CD4-positive, alpha-beta memory T cell (primary cell): ENCODE measurements around the gene CASTOR1. TPM values are rescaled to one million over a fixed set of nuclear protein-coding genes. Genes with fewer than 3 reads are reported as not detected.

Source experiments
- CTCF ChIA-PET: fragments of 350-600 bp; sonication (Branson Sonifier 250); formaldehyde crosslinking; loops from one replicate; lab custom pipeline; 2021; ENCODE audit warnings: inconsistent platforms; ENCODE audit not compliant: partially characterized antibody; lab: Charles Lee
- POLR2A ChIA-PET: fragments of 350-600 bp; sonication (Branson Sonifier 250); formaldehyde crosslinking; loops from one replicate; lab custom pipeline; 2021; ENCODE audit not compliant: partially characterized antibody; lab: Charles Lee
- DNase-seq, 5 donors: peaks; one replicate each; pipeline versions ENCODE4 v3.0.0 to v3.0.0-alpha.2; 2020 to 2022; ENCODE audit warnings: mixed read lengths in 1 of 5
- H3K27ac ChIP-seq: one replicate; pipeline ENCODE4 v1.7.0; 2013; ENCODE audit warnings: low read depth, low read length
- H3K27me3 ChIP-seq: 2 replicates; pipeline ENCODE4 v1.7.0; 2013; ENCODE audit warnings: mild to moderate bottlenecking, low read length, moderate library complexity; ENCODE audit not compliant: insufficient read depth
- H3K36me3 ChIP-seq: 2 replicates; pipeline ENCODE4 v1.7.0; 2013; ENCODE audit warnings: mild to moderate bottlenecking, low read length, moderate library complexity; ENCODE audit not compliant: insufficient read depth
- H3K4me1 ChIP-seq: 2 replicates; pipeline ENCODE4 v1.7.0; 2013; ENCODE audit warnings: mild to moderate bottlenecking, low read length, moderate library complexity; ENCODE audit not compliant: insufficient read depth
- H3K4me3 ChIP-seq, 2 donors: one replicate each; pipeline ENCODE4 v1.7.0; 2013; ENCODE audit warnings: low read length in 2 of 2, mild to moderate bottlenecking in 1 of 2
- H3K9me3 ChIP-seq, 2 donors: one replicate each; pipeline ENCODE4 v1.7.0; 2013; ENCODE audit warnings: low read length in 2 of 2, control low read depth in 1 of 2; ENCODE audit not compliant: control insufficient read depth in 1 of 2
- H3K27ac Mint-ChIP-seq, 7 donors: one replicate each; pipeline ENCODE4 v1.8.0; 2020 to 2021; ENCODE audit warnings: mixed read lengths in 7 of 7, mild to moderate bottlenecking in 6 of 7, inconsistent platforms in 3 of 7, moderate library complexity in 3 of 7
- H3K27me3 Mint-ChIP-seq, 2 donors: one replicate each; pipeline ENCODE4 v1.8.0; 2020 to 2021; ENCODE audit warnings: mixed read lengths in 2 of 2
- H3K36me3 Mint-ChIP-seq, 2 donors: one replicate each; pipeline ENCODE4 v1.8.0; 2020 to 2021; ENCODE audit warnings: mixed read lengths in 2 of 2, inconsistent platforms in 1 of 2, mild to moderate bottlenecking in 1 of 2
- H3K4me1 Mint-ChIP-seq, 4 donors: one replicate each; pipeline ENCODE4 v1.8.0; 2020 to 2021; ENCODE audit warnings: mixed read lengths in 4 of 4, mild to moderate bottlenecking in 1 of 4
- H3K4me3 Mint-ChIP-seq, 8 donors: one replicate each; pipeline ENCODE4 v1.8.0; 2020 to 2021; ENCODE audit warnings: mixed read lengths in 8 of 8, mild to moderate bottlenecking in 7 of 8, moderate library complexity in 6 of 8, inconsistent platforms in 3 of 8
- H3K9me3 Mint-ChIP-seq, 8 donors: one replicate each; pipeline ENCODE4 v1.8.0; 2020 to 2021; ENCODE audit warnings: mixed read lengths in 8 of 8, mild to moderate bottlenecking in 5 of 8, inconsistent platforms in 3 of 8, moderate library complexity in 1 of 8
- intact Hi-C: fragments of 100-400 bp; cut with micrococcal nuclease; formaldehyde crosslinking; loops from one replicate; pipeline ENCODE4 v1.15.1; 2023
- polyA plus RNA-seq, 2 donors: library from polyadenylated mRNA; unstranded; fragments of 300-500 nt; fragmentation: Illumina TruSeq; gene quantifications; one replicate each; pipeline ENCODE4 v1.2.3, GENCODE V29; 2021
- total RNA-seq, 2 experiments: library from RNA; stranded (reverse); gene quantifications; one replicate each; pipeline ENCODE4 v1.2.3, GENCODE V29; 2021

CASTOR1 gene
- total and polyA plus RNA-seq, 4 experiments from 2014 or later: 11.3 to 17.5 (median 14.3) TPM

DNA sequence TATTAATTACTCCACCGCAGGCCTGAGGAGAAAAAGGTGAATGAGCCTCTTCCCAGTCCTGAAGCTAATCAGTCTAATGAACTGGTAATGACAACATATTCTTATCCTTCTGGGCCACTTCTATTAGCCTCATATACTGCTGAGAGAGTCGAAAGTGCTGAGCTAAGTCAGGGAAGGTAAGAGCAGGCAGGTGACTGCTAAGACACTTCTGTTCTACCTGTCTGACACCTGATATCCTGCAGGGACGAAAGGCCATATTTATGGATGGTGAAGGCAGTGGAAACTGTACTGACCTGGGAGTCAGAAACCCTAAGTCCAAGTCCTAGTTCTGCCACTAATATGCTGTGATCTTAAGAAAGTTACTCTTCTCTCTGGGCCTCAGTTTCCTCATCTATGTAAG lies 33.9 kb upstream of the CASTOR1 start:
- ChIA-PET CTCF (interaction anchor here (0.9 to 11.2 kb wide), 5 partner anchors 10 to 215 kb away, joined by 3 to 115 read pairs (median 4); partner anchors contain the start of gene CASTOR1), POLR2A (interaction anchor here (1.2 to 20.3 kb wide), 6 partner anchors 9 to 56 kb away, joined by 3 to 562 read pairs (median 42); partner anchors contain the start of genes CASTOR1, CCDC157 and SF3A1)
- peak overlapping the region; percentile 41 to 95 (median 93) for H3K4me3 Mint-ChIP-seq
- H3K27me3 Mint-ChIP-seq: no peaks in the 10 kb centered on the region
- H3K9me3 Mint-ChIP-seq: no peaks in the 10 kb centered on the region
- Histone ChIP-seq H3K4me1 (peaks cover 86% of the 10 kb centered on the region), H3K9me3 (no peaks in the 10 kb centered on the region), H3K27ac (no peak overlapping the region), H3K36me3 (peaks cover 17% of the 10 kb centered on the region), H3K27me3 (no peaks in the 10 kb centered on the region), H3K4me3 (no peak overlapping the region)
- DNase-seq: no peak
- peak overlapping the region; percentile 41 to 92 (median 74) for H3K27ac Mint-ChIP-seq
- peaks cover 66 to 89% (median 77%) of the 10 kb centered on the region in 4 donors for H3K4me1 Mint-ChIP-seq
- peaks cover 32 to 58% of the 10 kb centered on the region in 2 donors for H3K36me3 Mint-ChIP-seq
- intact Hi-C loops: no loop called here

DNA sequence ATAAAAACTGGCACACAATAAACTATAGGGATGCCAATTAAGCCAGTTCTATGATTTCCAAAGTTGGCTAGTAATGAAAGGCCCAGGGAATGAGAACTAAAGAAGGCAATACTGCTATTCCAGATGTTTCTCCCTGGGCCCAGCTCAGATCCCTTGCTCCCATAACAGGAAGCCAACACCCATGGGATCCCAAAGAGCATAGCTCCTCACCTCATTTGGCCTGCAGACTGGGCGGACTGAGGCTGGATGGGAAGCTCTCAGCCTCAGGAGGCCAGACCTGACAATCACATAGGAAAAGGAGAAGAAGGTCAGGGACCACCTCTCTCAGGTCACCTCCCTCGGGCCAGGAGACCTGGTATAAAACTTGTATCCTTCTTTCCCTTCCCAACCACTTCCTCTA lies 32.2 kb upstream of the CASTOR1 start:
- peaks cover 70 to 94% (median 82%) of the 10 kb centered on the region in 4 donors for H3K4me1 Mint-ChIP-seq
- no peaks in the 10 kb centered on the region for H3K27me3 Mint-ChIP-seq
- H3K9me3 ChIP-seq: no peaks in the 10 kb centered on the region
- no peak for DNase-seq
- H3K4me1 ChIP-seq: peaks cover 94% of the 10 kb centered on the region
- H3K4me3 Mint-ChIP-seq: peak overlapping the region in 6 of 8 donors; percentile 12 to 67 (median 50)
- no peaks in the 10 kb centered on the region for H3K9me3 Mint-ChIP-seq
- H3K27me3 ChIP-seq: no peaks in the 10 kb centered on the region
- POLR2A ChIA-PET: interaction anchor here (1.2 to 20.3 kb wide), 4 partner anchors 9 to 35 kb away, joined by 3 to 562 read pairs (median 124); partner anchors contain the start of genes CASTOR1, CCDC157 and SF3A1
- peaks cover 37 to 66% of the 10 kb centered on the region in 2 donors for H3K36me3 Mint-ChIP-seq
- H3K27ac Mint-ChIP-seq: peak overlapping the region; percentile 48 to 87 (median 84)
- CTCF ChIA-PET: interaction anchor here (0.7 to 1.0 kb wide), 2 partner anchors 19 to 33 kb away, joined by 3 to 5 read pairs; partner anchors contain the start of gene CASTOR1
- no peak overlapping the region for H3K4me3 ChIP-seq
- intact Hi-C loops: no loop called here
- H3K27ac ChIP-seq: no peak overlapping the region
- peaks cover 17% of the 10 kb centered on the region for H3K36me3 ChIP-seq

DNA sequence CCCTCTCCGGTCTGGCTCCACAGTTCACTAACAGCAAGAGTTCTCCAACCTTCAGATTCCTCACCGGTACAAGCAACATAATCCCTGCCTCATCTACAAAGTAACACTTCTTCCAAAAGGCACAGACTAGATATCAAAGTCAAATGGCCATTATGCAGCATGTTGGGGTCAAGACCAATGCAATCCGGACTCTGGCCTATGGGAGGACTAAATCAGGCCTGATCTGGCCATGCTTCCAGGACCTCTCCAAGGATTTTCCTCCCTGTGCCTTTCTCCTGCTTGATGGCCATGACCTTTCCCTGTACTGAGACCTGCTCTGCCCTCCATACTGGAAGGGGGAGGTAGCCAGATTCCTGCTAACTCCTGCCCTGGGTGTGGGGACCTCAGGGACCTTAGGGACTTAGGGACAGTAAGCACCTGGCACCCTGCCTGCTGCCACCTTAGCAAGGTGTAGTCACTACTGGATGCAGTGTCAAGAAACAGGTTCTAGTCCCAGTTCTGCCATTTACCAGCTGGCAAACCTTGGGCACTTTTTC lies 30.8 kb upstream of the CASTOR1 start:
- Histone ChIP-seq H3K27ac (peak overlapping the region; percentile 3), H3K36me3 (peaks cover 17% of the 10 kb centered on the region), H3K27me3 (no peaks in the 10 kb centered on the region), H3K9me3 (no peaks in the 10 kb centered on the region), H3K4me1 (peaks cover 100% of the 10 kb centered on the region), H3K4me3 (no peak overlapping the region)
- Mint-ChIP-seq H3K27me3 (no peaks in the 10 kb centered on the region), H3K4me1 (peaks cover 77 to 99% (median 87%) of the 10 kb centered on the region in 4 donors), H3K36me3 (peaks cover 45 to 68% of the 10 kb centered on the region in 2 donors), H3K9me3 (no peaks in the 10 kb centered on the region), H3K4me3 (peak overlapping the region in 4 of 8 donors; percentile 17 to 73 (median 61)), H3K27ac (peak overlapping the region; percentile 42 to 87 (median 79))
- CTCF ChIA-PET: interaction anchor here (1.4 to 19.0 kb wide), 3 partner anchors 13 to 65 kb away, joined by 4 to 218 read pairs (median 5); partner anchors contain the start of gene CASTOR1
- intact Hi-C loops: no loop called here
- POLR2A ChIA-PET: interaction anchor here (0.9 to 20.3 kb wide), 4 partner anchors 13 to 37 kb away, joined by 4 to 562 read pairs (median 124); partner anchors contain the start of genes CASTOR1, CCDC157 and SF3A1
- DNase-seq: no peak

DNA sequence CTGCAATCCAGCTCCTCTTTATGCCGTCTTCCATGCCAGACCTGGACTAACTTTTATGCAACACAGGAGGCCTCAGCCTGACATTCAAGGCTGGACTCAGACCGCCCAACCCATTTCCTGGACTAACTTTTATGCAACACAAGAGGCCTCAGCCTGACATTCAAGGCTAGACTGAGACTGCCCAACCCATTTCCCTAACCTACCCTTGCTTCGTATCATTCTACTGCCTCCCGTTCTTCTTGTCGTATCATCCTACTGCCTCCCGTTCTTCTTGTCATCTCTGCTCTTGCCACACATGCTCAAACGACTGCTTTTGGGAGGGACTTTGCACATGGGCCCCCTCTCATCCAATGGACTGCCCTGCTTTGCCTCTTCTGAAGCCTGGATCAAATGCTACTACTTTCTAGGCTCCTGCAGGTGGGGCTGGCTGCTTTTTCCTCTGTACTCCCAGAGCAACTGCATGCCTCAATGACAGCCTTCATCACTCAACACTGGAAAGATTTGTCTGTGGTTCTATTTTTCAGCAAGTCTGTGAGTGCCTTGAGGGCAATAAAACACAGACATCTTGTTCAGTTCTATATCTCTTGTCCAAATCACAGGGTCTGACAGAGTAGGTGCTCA lies 29.6 kb upstream of the CASTOR1 start:
- no peak overlapping the region for H3K4me3 ChIP-seq
- no peaks in the 10 kb centered on the region for H3K27me3 Mint-ChIP-seq
- no peak overlapping the region for H3K27ac ChIP-seq
- no peaks in the 10 kb centered on the region for H3K27me3 ChIP-seq
- POLR2A ChIA-PET: interaction anchor here (0.8 to 20.3 kb wide), 5 partner anchors 11 to 38 kb away, joined by 4 to 562 read pairs (median 56); partner anchors contain the start of genes CASTOR1, CCDC157 and SF3A1
- no peak for DNase-seq
- H3K4me1 ChIP-seq: peaks cover 100% of the 10 kb centered on the region
- H3K9me3 ChIP-seq: no peaks in the 10 kb centered on the region
- peaks cover 17% of the 10 kb centered on the region for H3K36me3 ChIP-seq
- peak overlapping the region; percentile 67 to 92 (median 90) for H3K27ac Mint-ChIP-seq
- H3K9me3 Mint-ChIP-seq: no peaks in the 10 kb centered on the region
- CTCF ChIA-PET: interaction anchor here (1.0 to 19.0 kb wide), 4 partner anchors 12 to 72 kb away, joined by 3 to 218 read pairs (median 4); partner anchors contain the start of gene CASTOR1
- peaks cover 74 to 99% (median 85%) of the 10 kb centered on the region in 4 donors for H3K4me1 Mint-ChIP-seq
- H3K4me3 Mint-ChIP-seq: peak overlapping the region in 7 of 8 donors; percentile 19 to 77 (median 67)
- H3K36me3 Mint-ChIP-seq: peaks cover 42 to 63% of the 10 kb centered on the region in 2 donors
- intact Hi-C loops: no loop called here

DNA sequence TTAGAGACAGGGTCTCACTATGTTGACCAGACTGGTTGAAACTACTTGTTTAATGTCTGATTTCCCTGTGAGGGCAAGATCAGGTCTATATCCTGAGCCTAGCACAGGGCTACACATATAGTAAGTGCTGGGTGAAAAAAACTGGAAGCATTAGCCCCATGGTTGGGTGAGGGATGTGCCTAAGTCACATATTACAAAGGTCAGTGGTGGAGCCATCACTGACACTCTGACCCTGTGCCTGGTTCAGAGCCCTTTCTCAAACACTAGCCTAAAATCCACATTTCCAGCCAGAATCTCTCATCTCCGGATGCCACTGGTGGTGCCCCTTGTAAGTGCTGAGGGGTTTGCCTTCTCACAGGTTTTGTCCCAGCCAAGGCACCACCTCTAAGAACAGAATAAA lies 28.5 kb upstream of the CASTOR1 start:
- Mint-ChIP-seq H3K4me3 (peak overlapping the region in 7 of 8 donors; percentile 6 to 77 (median 50)), H3K27ac (peak overlapping the region; percentile 31 to 91 (median 85)), H3K9me3 (no peaks in the 10 kb centered on the region), H3K36me3 (peaks cover 39 to 60% of the 10 kb centered on the region in 2 donors), H3K4me1 (peaks cover 73 to 99% (median 86%) of the 10 kb centered on the region in 4 donors), H3K27me3 (no peaks in the 10 kb centered on the region)
- Histone ChIP-seq H3K4me1 (peaks cover 99% of the 10 kb centered on the region), H3K27me3 (no peaks in the 10 kb centered on the region), H3K9me3 (no peaks in the 10 kb centered on the region), H3K27ac (no peak overlapping the region), H3K4me3 (no peak overlapping the region), H3K36me3 (peaks cover 17% of the 10 kb centered on the region)
- POLR2A ChIA-PET: interaction anchor here (0.8 to 20.6 kb wide), 5 partner anchors 4 to 106 kb away, joined by 4 to 562 read pairs (median 56); partner anchors contain the start of genes CASTOR1 and TBC1D10A
- intact Hi-C loops: no loop called here
- DNase-seq: no peak
- CTCF ChIA-PET: interaction anchor here (1.0 to 19.0 kb wide), 3 partner anchors 27 to 210 kb away, joined by 3 to 218 read pairs (median 8); partner anchors contain the start of gene CASTOR1

DNA sequence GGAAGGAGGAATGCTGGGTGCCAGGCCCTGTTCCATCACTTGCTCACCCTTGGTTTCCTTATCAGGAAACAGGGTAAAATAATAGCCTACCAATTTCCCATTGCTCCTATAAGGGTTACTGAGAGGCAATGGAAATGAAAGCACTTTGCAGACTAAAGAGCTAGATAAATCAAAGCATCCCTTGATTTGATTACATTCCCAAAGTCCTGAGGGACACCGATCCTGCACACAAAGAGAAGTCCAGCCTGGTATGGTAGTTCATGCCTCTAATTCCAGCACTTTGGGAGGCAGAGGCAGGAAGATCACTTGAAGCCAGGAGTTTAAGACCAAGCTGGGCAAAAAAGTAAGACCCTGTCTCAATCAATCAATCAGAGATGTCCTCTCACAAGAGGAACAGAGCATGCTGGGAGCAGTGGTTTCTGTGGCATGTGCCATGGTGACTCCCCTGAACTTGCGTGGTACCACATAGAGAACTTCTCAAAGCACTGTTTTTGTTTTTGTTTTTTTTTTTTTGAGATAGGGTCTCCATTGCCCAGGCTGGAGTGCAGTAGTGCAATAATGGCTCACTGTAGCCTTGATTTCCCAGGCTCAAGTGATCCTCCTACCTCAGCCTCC lies 26.8 kb upstream of the CASTOR1 start:
- intact Hi-C loops: loop anchor here (1.0 kb wide), 1 partner anchor 8 kb away; no protein-coding TSS in a partner anchor
- no peaks in the 10 kb centered on the region for H3K27me3 Mint-ChIP-seq
- Histone ChIP-seq H3K4me1 (peaks cover 99% of the 10 kb centered on the region), H3K4me3 (no peak overlapping the region), H3K9me3 (no peaks in the 10 kb centered on the region), H3K36me3 (peaks cover 17% of the 10 kb centered on the region), H3K27ac (peak overlapping the region; percentile 44), H3K27me3 (no peaks in the 10 kb centered on the region)
- H3K36me3 Mint-ChIP-seq: peaks cover 44 to 55% of the 10 kb centered on the region in 2 donors
- peak overlapping the region; percentile 82 to 95 (median 89) for H3K27ac Mint-ChIP-seq
- no peaks in the 10 kb centered on the region for H3K9me3 Mint-ChIP-seq
- H3K4me3 Mint-ChIP-seq: peak overlapping the region in 7 of 8 donors; percentile 17 to 79 (median 46)
- ChIA-PET CTCF (interaction anchor here (1.2 to 19.0 kb wide), 5 partner anchors 9 to 208 kb away, joined by 4 to 218 read pairs (median 5); partner anchors contain the start of gene CASTOR1), POLR2A (interaction anchor here (1.9 to 20.6 kb wide), 4 partner anchors 5 to 41 kb away, joined by 12 to 562 read pairs (median 309); partner anchors contain the start of genes CASTOR1, CCDC157, SF3A1 and TBC1D10A)
- peaks cover 80 to 100% (median 91%) of the 10 kb centered on the region in 4 donors for H3K4me1 Mint-ChIP-seq
- no peak for DNase-seq
